H1 (cell line): ENCODE data around the gene MICU1. TPM values are rescaled to one million over a fixed set of nuclear protein-coding genes. Genes with fewer than 3 reads are reported as not detected.

Experiments used
- CTCF ChIA-PET: fragments of 300-600 bp; sonication (Branson Sonifier 250); formaldehyde crosslinking; loops from one replicate; lab custom pipeline; 2021; ENCODE audit not compliant: partially characterized antibody; lab: Charles Lee
- POLR2A ChIA-PET: fragments of 300-600 bp; sonication (Branson Sonifier 250); formaldehyde crosslinking; loops from one replicate; lab custom pipeline; 2021; ENCODE audit warnings: inconsistent platforms; ENCODE audit not compliant: partially characterized antibody; lab: Charles Lee
- DNase-seq, 2 experiments: peaks; one replicate each; pipeline versions ENCODE4 v3.0.0 to v3.0.0-alpha.2; 2010 to 2022; ENCODE audit warnings: low spot score in 2 of 2, low read depth in 1 of 2, mixed read lengths in 1 of 2
- FAIRE-seq: peaks from 2 replicates; lab custom pipeline; 2011; peaks lifted over from hg19 to GRCh38; lab: Jason Lieb, UNC
- H2AFZ ChIP-seq: 2 replicates; pipeline ENCODE4 v1.8.1; 2012; ENCODE audit warnings: low read length, inconsistent platforms
- H2AK5ac ChIP-seq: 2 replicates; pipeline ENCODE4 v1.6.1; 2013; ENCODE audit warnings: low read depth, low read length
- H2BK120ac ChIP-seq: replicated peaks from 2 replicates; pipeline ENCODE3; 2013; ENCODE audit warnings: low read depth, low read length, inconsistent platforms
- H2BK12ac ChIP-seq: 2 replicates; pipeline ENCODE4 v1.6.1; 2013; ENCODE audit warnings: low read depth, low read length
- H2BK15ac ChIP-seq: 2 replicates; pipeline ENCODE4 v1.6.1; 2013; ENCODE audit warnings: low read length
- H2BK20ac ChIP-seq: 2 replicates; pipeline ENCODE4 v1.6.1; 2013; ENCODE audit warnings: low read length
- H2BK5ac ChIP-seq: 2 replicates; pipeline ENCODE4 v1.6.1; 2013; ENCODE audit warnings: low read depth, low read length
- H3K14ac ChIP-seq: 2 replicates; pipeline ENCODE4 v1.6.1; 2013; ENCODE audit warnings: inconsistent platforms; ENCODE audit not compliant: insufficient read length
- H3K18ac ChIP-seq: 2 replicates; pipeline ENCODE4 v1.6.1; 2013; ENCODE audit warnings: low read length; ENCODE audit errors: extremely low read depth
- H3K23ac ChIP-seq: 2 replicates; pipeline ENCODE4 v1.6.1; 2013; ENCODE audit warnings: inconsistent platforms; ENCODE audit not compliant: insufficient read length
- H3K23me2 ChIP-seq: 2 replicates; pipeline ENCODE4 v1.6.1; 2013; ENCODE audit warnings: low read depth, low read length
- H3K27ac ChIP-seq: 2 replicates; pipeline ENCODE4 v1.6.1; 2011; ENCODE audit warnings: low read depth, low read length, inconsistent platforms
- H3K27me3 ChIP-seq, 4 experiments: replicated peaks in 1 of 4; 1 replicate in 1 of 4; 2 replicates in 3 of 4; pipeline versions ENCODE4 v1.6.1 to v1.8.1; 2011 to 2013; ENCODE audit warnings: low read length in 3 of 4, mild to moderate bottlenecking in 3 of 4, inconsistent platforms in 2 of 4, mixed read lengths in 2 of 4, moderate library complexity in 1 of 4; ENCODE audit not compliant: control insufficient read depth in 3 of 4, insufficient read depth in 3 of 4; ENCODE audit errors: extremely low read depth in 1 of 4
- H3K36me3 ChIP-seq, 4 experiments: 2 replicates each; pipeline versions ENCODE4 v1.6.1 to v1.8.1; 2011 to 2013; ENCODE audit warnings: mild to moderate bottlenecking in 4 of 4, low read length in 3 of 4, moderate library complexity in 2 of 4, control low read depth in 1 of 4, inconsistent platforms in 1 of 4; ENCODE audit not compliant: insufficient read depth in 4 of 4, control insufficient read depth in 2 of 4
- H3K4ac ChIP-seq: replicated peaks from 2 replicates; pipeline ENCODE3; 2013; ENCODE audit warnings: low read length, low read depth, mixed read lengths, inconsistent platforms; ENCODE audit not compliant: insufficient read length
- H3K4me1 ChIP-seq, 4 experiments: replicated peaks in 1 of 4; 1 replicate in 1 of 4; 2 replicates in 3 of 4; pipeline versions ENCODE4 v1.6.1 to v1.8.1; 2011 to 2013; ENCODE audit warnings: low read length in 3 of 4, inconsistent platforms in 2 of 4, mixed read lengths in 1 of 4; ENCODE audit not compliant: insufficient read depth in 4 of 4, control insufficient read depth in 3 of 4
- H3K4me2 ChIP-seq, 2 experiments: 2 replicates each; pipeline versions ENCODE4 v1.6.1 to v1.8.1; 2011 to 2013; ENCODE audit warnings: low read depth in 2 of 2, low read length in 2 of 2, control low read depth in 1 of 2, inconsistent platforms in 1 of 2, mild to moderate bottlenecking in 1 of 2; ENCODE audit not compliant: insufficient read depth in 1 of 2
- H3K4me3 ChIP-seq, 4 experiments: fragments of 200-600, 300-600 bp in 1 of 4; sonication (generic), shearing (Covaris generic), sonication (Bioruptor Twin) in 1 of 4; 2 replicates each; pipeline versions ENCODE4 v1.5.1 to v1.8.1; 2011 to 2016; ENCODE audit warnings: low read length in 4 of 4, low read depth in 3 of 4, control low read depth in 2 of 4, inconsistent platforms in 2 of 4, mild to moderate bottlenecking in 2 of 4, mixed read lengths in 1 of 4, moderate library complexity in 1 of 4; ENCODE audit not compliant: insufficient read depth in 2 of 4; ENCODE audit errors: extremely low read depth in 1 of 4
- H3K56ac ChIP-seq: replicated peaks from 2 replicates; pipeline ENCODE3; 2013; ENCODE audit warnings: low read depth, mild to moderate bottlenecking, mixed read lengths, low read length, inconsistent platforms; ENCODE audit not compliant: insufficient read length
- H3K79me1 ChIP-seq: 2 replicates; pipeline ENCODE4 v1.6.1; 2013; ENCODE audit warnings: low read depth, low read length, control low read depth
- H3K79me2 ChIP-seq, 2 experiments: 2 replicates each; pipeline versions ENCODE4 v1.6.1 to v1.8.1; 2012 to 2013; ENCODE audit warnings: low read length in 2 of 2, mild to moderate bottlenecking in 2 of 2, inconsistent platforms in 1 of 2; ENCODE audit not compliant: insufficient read depth in 2 of 2, control insufficient read depth in 1 of 2
- H3K9ac ChIP-seq, 4 experiments: replicated peaks in 1 of 4; 1 replicate in 1 of 4; 2 replicates in 3 of 4; pipeline versions ENCODE4 v1.6.1 to v1.8.1; 2011 to 2013; ENCODE audit warnings: low read depth in 3 of 4, low read length in 3 of 4, control low read depth in 2 of 4, mild to moderate bottlenecking in 2 of 4, moderate library complexity in 2 of 4, inconsistent platforms in 1 of 4; ENCODE audit errors: extremely low read depth in 1 of 4
- H3K9me3 ChIP-seq, 2 experiments: 2 replicates each; pipeline versions ENCODE4 v1.6.1 to v1.8.1; 2012 to 2013; ENCODE audit warnings: mild to moderate bottlenecking in 2 of 2, moderate library complexity in 2 of 2, control low read depth in 1 of 2, inconsistent platforms in 1 of 2, low read depth in 1 of 2, low read length in 1 of 2, mixed read lengths in 1 of 2; ENCODE audit not compliant: insufficient read depth in 2 of 2
- H4K20me1 ChIP-seq, 2 experiments: replicated peaks in 1 of 2; 2 replicates each; pipeline versions ENCODE3 to v1.8.1; 2011 to 2013; ENCODE audit warnings: inconsistent platforms in 2 of 2, low read length in 2 of 2, mild to moderate bottlenecking in 1 of 2; ENCODE audit not compliant: insufficient read depth in 2 of 2, control insufficient read depth in 1 of 2
- H4K5ac ChIP-seq: 2 replicates; pipeline ENCODE4 v1.6.1; 2013; ENCODE audit warnings: low read length, low read depth, mixed read lengths, inconsistent platforms; ENCODE audit not compliant: insufficient read length
- H4K8ac ChIP-seq: 2 replicates; pipeline ENCODE4 v1.8.0; 2013; ENCODE audit warnings: mild to moderate bottlenecking, moderate library complexity, low read length, inconsistent platforms; ENCODE audit not compliant: insufficient read depth; ENCODE audit errors: extremely low read depth
- H4K91ac ChIP-seq: replicated peaks from 2 replicates; pipeline ENCODE3; 2013; ENCODE audit warnings: low read length, mixed read lengths, inconsistent platforms; ENCODE audit not compliant: insufficient read length
- BRCA1 ChIP-seq: IDR thresholded peaks from 2 replicates; pipeline ENCODE4 v1.6.1; 2012; ENCODE audit warnings: low read depth, low read length, improper control_type of control experiment
- CHD2 ChIP-seq: IDR thresholded peaks from 2 replicates; pipeline ENCODE4 v1.6.1; 2012; ENCODE audit warnings: low read length, improper control_type of control experiment
- EGR1 ChIP-seq: IDR thresholded peaks from 2 replicates; pipeline ENCODE4 v1.6.1; 2011; ENCODE audit warnings: low read depth, low read length, borderline replicate concordance
- EP300 ChIP-seq, 2 experiments: IDR thresholded peaks; 1 replicate in 1 of 2; 2 replicates in 1 of 2; pipeline ENCODE4 v1.6.1; 2011 to 2012; ENCODE audit warnings: low read depth in 2 of 2, low read length in 2 of 2, mild to moderate bottlenecking in 2 of 2, borderline replicate concordance in 1 of 2, inconsistent platforms in 1 of 2, moderate library complexity in 1 of 2
- GTF2F1 ChIP-seq: IDR thresholded peaks from 2 replicates; pipeline ENCODE4 v1.6.1; 2012; ENCODE audit warnings: low read depth, low read length, improper control_type of control experiment, borderline replicate concordance
- NRF1 ChIP-seq: IDR thresholded peaks from 2 replicates; pipeline ENCODE4 v1.6.1; 2011; ENCODE audit warnings: mild to moderate bottlenecking, low read depth, low read length, improper control_type of control experiment
- PHF8 ChIP-seq: fragments of 200-600 bp; sonication (generic); conservative IDR thresholded peaks from 2 replicates; pipeline ENCODE4 v1.7.1; 2012; ENCODE audit warnings: low read depth, mild to moderate bottlenecking, inconsistent platforms, low read length, moderate library complexity
- RXRA ChIP-seq: IDR thresholded peaks from 2 replicates; pipeline ENCODE4 v1.6.1; 2011; ENCODE audit warnings: low read depth, mild to moderate bottlenecking, low read length, moderate library complexity; ENCODE audit not compliant: insufficient read depth
- SIRT6 ChIP-seq: IDR thresholded peaks from one replicate; pipeline ENCODE4 v1.7.1; 2012; ENCODE audit warnings: low read length, inconsistent platforms
- SP1 ChIP-seq: IDR thresholded peaks from 2 replicates; pipeline ENCODE4 v1.6.1; 2011; ENCODE audit warnings: low read depth, low read length
- SP2 ChIP-seq: IDR thresholded peaks from 2 replicates; pipeline ENCODE4 v1.6.1; 2012; ENCODE audit warnings: mild to moderate bottlenecking, low read length, inconsistent platforms
- SP4 ChIP-seq: IDR thresholded peaks from 2 replicates; pipeline ENCODE4 v1.6.1; 2012; ENCODE audit warnings: low read length, inconsistent platforms
- SRF ChIP-seq: IDR thresholded peaks from 2 replicates; pipeline ENCODE4 v1.6.1; 2011; ENCODE audit warnings: mild to moderate bottlenecking, low read depth, low read length, moderate library complexity
- TAF7 ChIP-seq: optimal IDR thresholded peaks from 2 replicates; pipeline ENCODE3; 2011; ENCODE audit warnings: low read depth, mild to moderate bottlenecking, inconsistent platforms, low read length, moderate library complexity, borderline replicate concordance
- USF2 ChIP-seq: IDR thresholded peaks from 2 replicates; pipeline ENCODE4 v1.6.1; 2011; ENCODE audit warnings: low read length, improper control_type of control experiment
- WGBS, 2 experiments: shearing (Covaris generic) in 1 of 2; methylation state at CpG; one replicate each; pipeline versions ENCODE4 v1.1.6 to v1.1.7; 2013 to 2015; ENCODE audit warnings: low lambda C conversion rate in 2 of 2, mixed read lengths in 2 of 2, inconsistent platforms in 1 of 2, low coverage in 1 of 2, missing lambda C conversion rate in 1 of 2; ENCODE audit not compliant: insufficient replicate concordance in 2 of 2, insufficient coverage in 1 of 2, insufficient read length in 1 of 2; ENCODE audit errors: extremely low coverage in 1 of 2, missing lambda C conversion rate in 1 of 2; 5-methylcytosine and 5-hydroxymethylcytosine counted together
- polyA plus RNA-seq, 7 experiments: library from polyadenylated mRNA; depleted of rRNA in 3 of 7; stranded (reverse) in 5 of 7; unstranded in 2 of 7; fragments of >200 nt in 5 of 7; fragments of 200-250 nt in 2 of 7; gene quantifications; 1 replicate in 5 of 7; 2 replicates in 1 of 7; 4 replicates in 1 of 7; pipeline versions ENCODE4 v1.2.1 to v1.2.3, GENCODE V29; 2011 to 2013; ENCODE audit warnings: missing spikeins in 2 of 7, mixed read lengths in 2 of 7
- total RNA-seq: library from RNA; stranded (reverse); fragmentation: NEBNext Ultra II Directional; extraction: Animal tissue kit (Norgen Biotek cat#: 25700); gene quantifications from 2 replicates; pipeline ENCODE4 v1.2.1, GENCODE V29; 2021

Gene MICU1
- total and polyA plus RNA-seq, 2 of the 8 experiments (the other 6 are each of a cell fraction or from before 2014, with no cell fraction given), result 18.0 to 36.7 TPM

- DNase-seq (no peak), FAIRE-seq (no peak)
- Histone ChIP-seq H3K79me1 (no peaks in the 10 kb centered on the region), H3K18ac (no peak overlapping the region), H3K4me1 (no peaks in the 10 kb centered on the region), H2BK20ac (no peak overlapping the region), H3K4ac (no peak overlapping the region), H2AK5ac (no peak overlapping the region), H4K20me1 (no peaks in the 10 kb centered on the region), H3K27me3 (no peaks in the 10 kb centered on the region; a peak in 1 of 7 replicates), H3K23me2 (no peaks in the 10 kb centered on the region), H3K36me3 (no peaks in the 10 kb centered on the region), H3K4me2 (no peak overlapping the region), H4K8ac (no peak overlapping the region), H3K23ac (no peak overlapping the region), H2AFZ (no peak overlapping the region), H3K4me3 (no peak overlapping the region), H4K91ac (no peak overlapping the region), H2BK5ac (no peak overlapping the region), H3K79me2 (no peaks in the 10 kb centered on the region), H4K5ac (no peak overlapping the region), H3K56ac (no peak overlapping the region), H3K27ac (no peak overlapping the region), H2BK12ac (no peak overlapping the region), H3K9ac (no peak overlapping the region), H3K9me3 (no peaks in the 10 kb centered on the region), H2BK15ac (no peak overlapping the region), H3K14ac (no peak overlapping the region), H2BK120ac (no peak overlapping the region)
- ChIA-PET CTCF (interaction anchor here (0.6 to 1.9 kb wide), 2 partner anchors 76 to 161 kb away, joined by 3 to 4 read pairs; no protein-coding TSS in a partner anchor), POLR2A (interaction anchor here (1.7 kb wide), 1 partner anchor 18 kb away, joined by 4 read pairs; the partner anchor contains the start of gene MCU)
- WGBS, 2 experiments, result 90% methylated on average over 1 of the region's 1 CpG; no CpG with 5 or more reads in 1 of the 2 experiments
- TF ChIP-seq TAF7 (no peak), CHD2 (no peak), USF2 (no peak), SIRT6 (no peak), SP2 (no peak), EP300 (IDR thresholded peaks at IDR 0.05; ENCODE audit: borderline replicate concordance in 1 of 2, low read depth in 2 of 2, low read length in 2 of 2) (no peak), NRF1 (no peak), SRF (no peak), SP1 (no peak), EGR1 (no peak), GTF2F1 (no peak), RXRA (no peak), SP4 (no peak), PHF8 (no peak), BRCA1 (no peak)
Measured at GRCh38 chr10:72673280-72673679, 47.4 kb upstream of the MICU1 start.
